Activated naive CD8-positive, alpha-beta T cell treated with anti-CD3 and anti-CD28 coated beads, Interleukin-2, amount 50 U/mL, for 16 hours (primary cell): ENCODE measurements around the gene ZNF99.
"Not testable (repeated sequence)": the region's sequence is repeated elsewhere in the genome, so short reads cannot be mapped to it uniquely, and the experiment has no call there.

Experiments
- DNase-seq: peaks from one replicate; pipeline ENCODE4 v3.0.0-alpha.2; 2020; ENCODE audit warnings: low read depth, low spot score

The ZNF99 gene

GRCh38 chr19:22783651-22784410, at the start of gene ZNF99:
TSS of gene ZNF99 (minus strand) at chr19:22784151. CDS start at chr19:22784016, 135 bp downstream.
- no peak for DNase-seq

GRCh38 chr19:22832031-22832762, 48.2 kb upstream of the ZNF99 start, which contains the start of gene ZNF723:
TSS of gene ZNF723 (plus strand) at chr19:22832291. CDS start at chr19:22832380, 89 bp downstream.
- no peak for DNase-seq

GRCh38 chr19:22831211-22831610, 47.3 kb upstream of the ZNF99 start:
- no peak for DNase-seq

GRCh38 chr19:22814124-22814523, 30.2 kb upstream of the ZNF99 start:
- DNase-seq = no peak

- DNase-seq = no peak
These were observed 23.3 kb upstream of the ZNF99 start for GRCh38 chr19:22807061-22807835.

- DNase-seq = no peak
These were observed 22.5 kb upstream of the ZNF99 start for GRCh38 chr19:22806418-22806817.

GRCh38 chr19:22797040-22797439, 13.1 kb upstream of the ZNF99 start:
- DNase-seq = no peak

- DNase-seq = not testable (repeated sequence)
These were observed 8.9 kb upstream of the ZNF99 start for GRCh38 chr19:22792863-22793262.

GRCh38 chr19:22735911-22736645, 47.9 kb downstream of the ZNF99 start:
- DNase-seq = no peak

- no peak for DNase-seq
These were observed 50.3 kb downstream of the ZNF99 start for GRCh38 chr19:22733691-22734090.

GRCh38 chr19:22728214-22728613, 55.7 kb downstream of the ZNF99 start:
- DNase-seq = not testable (repeated sequence)

GRCh38 chr19:22721533-22721932, 62.4 kb downstream of the ZNF99 start:
- not testable (repeated sequence) for DNase-seq

- DNase-seq = no peak
These were observed 75.0 kb downstream of the ZNF99 start for GRCh38 chr19:22708983-22709382.

GRCh38 chr19:22703096-22703495, 80.9 kb downstream of the ZNF99 start:
- DNase-seq = not testable (repeated sequence)

- DNase-seq = not testable (repeated sequence)
These were observed 81.3 kb downstream of the ZNF99 start for GRCh38 chr19:22702661-22703060.
